ENCODE results near the gene INTS2. TPM values are rescaled to one million over a fixed set of nuclear protein-coding genes. Genes with fewer than 3 reads are reported as not detected.
A peak's percentile ranks its signal among the peaks of the same experiment; 100 is the strongest.

INTS2 gene
- total RNA-seq, 6 experiments from 2014 or later = 8.1 to 10.1 (median 9.5) TPM

DNA sequence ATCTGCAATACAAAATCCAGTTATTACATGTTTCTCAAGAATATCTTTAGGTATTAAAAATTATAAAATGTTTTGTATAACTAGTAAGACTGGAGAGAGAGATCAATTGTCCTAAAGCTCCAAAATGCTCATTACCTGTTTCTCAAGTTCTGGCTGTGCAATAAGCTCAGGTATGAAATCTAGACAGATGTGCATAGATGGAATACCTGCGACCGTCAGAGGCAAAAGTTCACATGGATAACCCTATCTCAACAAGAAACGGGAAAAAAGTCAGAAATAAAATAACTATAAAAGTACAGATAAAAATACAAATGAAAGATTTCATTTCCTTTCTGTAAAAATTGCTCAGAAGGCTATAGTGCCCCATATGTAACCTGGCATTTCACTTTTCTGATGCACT, 58.6 kb downstream of the INTS2 start:
- DNase-seq = no peak
- no peak overlapping the region for H3K4me3 Mint-ChIP-seq
- H3K9me3 Mint-ChIP-seq = no peaks in the 10 kb centered on the region
- TF ChIP-seq, protein P1, sequence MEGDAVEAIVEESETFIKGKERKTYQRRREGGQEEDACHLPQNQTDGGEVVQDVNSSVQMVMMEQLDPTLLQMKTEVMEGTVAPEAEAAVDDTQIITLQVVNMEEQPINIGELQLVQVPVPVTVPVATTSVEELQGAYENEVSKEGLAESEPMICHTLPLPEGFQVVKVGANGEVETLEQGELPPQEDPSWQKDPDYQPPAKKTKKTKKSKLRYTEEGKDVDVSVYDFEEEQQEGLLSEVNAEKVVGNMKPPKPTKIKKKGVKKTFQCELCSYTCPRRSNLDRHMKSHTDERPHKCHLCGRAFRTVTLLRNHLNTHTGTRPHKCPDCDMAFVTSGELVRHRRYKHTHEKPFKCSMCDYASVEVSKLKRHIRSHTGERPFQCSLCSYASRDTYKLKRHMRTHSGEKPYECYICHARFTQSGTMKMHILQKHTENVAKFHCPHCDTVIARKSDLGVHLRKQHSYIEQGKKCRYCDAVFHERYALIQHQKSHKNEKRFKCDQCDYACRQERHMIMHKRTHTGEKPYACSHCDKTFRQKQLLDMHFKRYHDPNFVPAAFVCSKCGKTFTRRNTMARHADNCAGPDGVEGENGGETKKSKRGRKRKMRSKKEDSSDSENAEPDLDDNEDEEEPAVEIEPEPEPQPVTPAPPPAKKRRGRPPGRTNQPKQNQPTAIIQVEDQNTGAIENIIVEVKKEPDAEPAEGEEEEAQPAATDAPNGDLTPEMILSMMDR (IDR thresholded peaks at IDR 0.05) = no peak
- no peak overlapping the region for H3K27ac Mint-ChIP-seq
- H3K27me3 Mint-ChIP-seq (ENCODE audit: insufficient read depth) = no peaks in the 10 kb centered on the region
- H3K4me1 Mint-ChIP-seq (ENCODE audit: low read depth) = peaks cover 6% of the 10 kb centered on the region
- no peaks in the 10 kb centered on the region for H3K36me3 Mint-ChIP-seq (ENCODE audit: low read depth)

DNA sequence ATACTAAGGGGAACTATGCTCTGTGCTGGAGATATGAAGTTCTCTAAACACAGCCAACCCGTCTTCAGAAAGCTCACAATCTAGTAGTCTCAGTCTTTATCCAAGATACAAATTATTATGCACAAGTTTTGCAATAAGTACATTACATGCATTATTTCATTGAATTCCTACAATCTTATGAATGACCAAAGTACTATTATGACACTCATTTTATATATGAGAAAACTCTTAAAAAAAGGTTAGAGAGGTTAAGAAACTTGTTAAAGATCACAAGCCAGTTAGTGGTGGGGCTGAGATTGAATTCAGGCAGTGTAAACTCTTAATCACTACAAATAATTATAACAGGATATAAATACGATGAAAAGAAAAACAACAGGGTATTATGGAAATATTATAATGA, 59.7 kb downstream of the INTS2 start:
- TF ChIP-seq, protein P1 (IDR thresholded peaks at IDR 0.05) = no peak
- no peak overlapping the region for H3K4me3 Mint-ChIP-seq
- H3K27ac Mint-ChIP-seq = no peak overlapping the region
- no peaks in the 10 kb centered on the region for H3K36me3 Mint-ChIP-seq (ENCODE audit: low read depth)
- peaks cover 10% of the 10 kb centered on the region for H3K4me1 Mint-ChIP-seq (ENCODE audit: low read depth)
- no peaks in the 10 kb centered on the region for H3K9me3 Mint-ChIP-seq
- H3K27me3 Mint-ChIP-seq (ENCODE audit: insufficient read depth) = no peaks in the 10 kb centered on the region
- no peak for DNase-seq

DNA sequence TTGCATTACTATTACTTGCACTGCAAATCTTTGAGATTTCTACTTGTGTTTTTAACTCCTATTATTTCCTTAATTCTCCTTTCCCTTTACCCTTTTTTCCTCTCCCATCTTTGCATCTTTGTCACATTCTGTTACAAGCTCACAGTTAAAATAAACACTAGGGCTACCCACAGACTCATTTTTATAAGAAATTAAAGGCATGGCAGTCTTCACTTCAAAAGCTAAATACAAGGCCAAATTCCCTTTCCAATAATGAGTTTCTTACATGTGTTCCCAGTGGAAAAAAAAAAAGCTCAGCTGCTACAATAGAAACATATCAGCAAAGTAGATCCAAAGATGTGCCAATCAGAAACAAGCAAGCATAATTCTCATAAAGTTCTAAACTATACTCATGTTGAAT, 60.7 kb downstream of the INTS2 start:
- no peak for DNase-seq
- Mint-ChIP-seq H3K4me1 (ENCODE audit: low read depth) (peaks cover 18% of the 10 kb centered on the region), H3K36me3 (ENCODE audit: low read depth) (no peaks in the 10 kb centered on the region), H3K4me3 (no peak overlapping the region), H3K9me3 (no peaks in the 10 kb centered on the region), H3K27me3 (ENCODE audit: insufficient read depth) (no peaks in the 10 kb centered on the region), H3K27ac (no peak overlapping the region)
- TF ChIP-seq, protein P1 (IDR thresholded peaks at IDR 0.05) = no peak

DNA sequence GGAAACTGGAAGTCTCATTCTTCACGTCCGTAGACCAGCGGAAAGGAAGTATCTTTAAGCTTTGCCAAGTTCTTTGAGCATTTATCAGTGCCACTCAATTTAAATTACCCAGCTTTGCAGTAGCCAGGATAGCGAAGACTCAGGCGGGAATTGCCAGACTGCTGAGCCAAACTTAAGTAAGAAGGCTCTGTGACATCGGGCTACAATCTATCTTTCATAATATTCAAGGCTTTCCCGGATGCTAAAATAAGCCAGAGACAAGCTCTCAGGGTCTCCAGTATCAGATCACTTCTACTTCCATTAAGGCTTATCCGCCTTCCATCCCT, 64.0 kb downstream of the INTS2 start:
- DNase-seq = no peak
- TF ChIP-seq, protein P1 (IDR thresholded peaks at IDR 0.05) = no peak
- H3K9me3 Mint-ChIP-seq = no peaks in the 10 kb centered on the region
- no peaks in the 10 kb centered on the region for H3K27me3 Mint-ChIP-seq (ENCODE audit: insufficient read depth)
- no peaks in the 10 kb centered on the region; the same call in 1 of the 2 replicates for H3K36me3 Mint-ChIP-seq (ENCODE audit: low read depth)
- peak overlapping the region; percentile 95 for H3K4me3 Mint-ChIP-seq
- peak overlapping the region; percentile 94 for H3K27ac Mint-ChIP-seq
- H3K4me1 Mint-ChIP-seq (ENCODE audit: low read depth) = peaks cover 41% of the 10 kb centered on the region

DNA sequence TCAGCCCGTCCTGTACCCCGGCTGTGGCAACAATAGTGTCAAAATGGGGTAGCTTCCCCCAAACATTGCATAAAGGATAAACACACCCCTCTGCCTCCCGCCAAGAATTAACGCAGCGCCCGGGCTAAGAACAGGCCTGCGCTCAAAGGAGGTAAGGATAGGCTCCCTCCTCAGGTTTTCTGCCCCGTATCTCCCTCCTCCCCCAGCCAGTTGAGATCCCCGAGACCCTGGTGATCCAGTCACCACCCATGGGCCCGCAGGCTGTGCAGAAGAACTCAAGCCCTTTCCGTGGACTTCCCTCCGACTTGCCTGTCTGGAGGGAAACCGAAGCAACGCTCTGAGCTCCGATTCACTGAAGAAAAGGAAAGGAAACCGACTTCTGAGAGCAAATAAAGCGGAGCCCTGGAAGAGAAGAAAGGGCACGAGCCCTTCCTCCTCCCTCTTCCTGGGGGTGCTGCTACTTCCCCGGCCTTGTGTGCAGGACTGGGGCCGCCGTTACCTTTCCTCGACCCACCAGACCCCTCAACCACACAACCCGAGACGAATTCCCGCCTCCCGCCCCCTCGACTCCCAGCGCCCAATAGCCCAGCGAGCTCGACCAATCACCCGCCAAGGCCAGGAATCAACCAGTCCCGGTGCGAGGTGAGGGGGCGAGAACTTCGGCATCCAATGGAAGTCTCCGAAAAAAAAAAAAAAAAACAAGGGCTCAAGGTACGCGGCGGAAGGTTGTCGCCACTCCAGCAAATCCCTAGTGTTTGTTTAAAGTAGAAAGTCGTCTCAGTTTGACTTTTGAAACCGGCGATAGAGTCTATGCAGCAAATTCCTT, 64.6 kb downstream of the INTS2 start, which contains the start of gene BRIP1:
Gene BRIP1 (minus strand): TSS at position 554 of the 826 bp plus-strand sequence. CDS start 1,989 bp downstream, outside the sequence.
- H3K4me3 Mint-ChIP-seq = peak within 1 kb of the TSS; percentile 95
- H3K27me3 Mint-ChIP-seq (ENCODE audit: insufficient read depth) = no peaks in the 10 kb centered on the region
- TF ChIP-seq, protein P1 (IDR thresholded peaks at IDR 0.05) = no peak

More for the DNA sequence above, 64.6 kb downstream of the INTS2 start, which contains the start of gene BRIP1:
- no peaks in the 10 kb centered on the region; the same call in 1 of the 2 replicates for H3K36me3 Mint-ChIP-seq (ENCODE audit: low read depth)
- peaks cover 41% of the 10 kb centered on the region for H3K4me1 Mint-ChIP-seq (ENCODE audit: low read depth)
- H3K27ac Mint-ChIP-seq = peak within 1 kb of the TSS; percentile 94
- no peaks in the 10 kb centered on the region for H3K9me3 Mint-ChIP-seq
- peak; percentile 91 for DNase-seq
